CMK (cell line): ENCODE measurements around the gene TMEM170B.

Source experiments
- DNase-seq: peaks from one replicate; pipeline ENCODE4 v3.0.0-alpha.2; 2010; ENCODE audit warnings: low read depth

The TMEM170B gene

DNA sequence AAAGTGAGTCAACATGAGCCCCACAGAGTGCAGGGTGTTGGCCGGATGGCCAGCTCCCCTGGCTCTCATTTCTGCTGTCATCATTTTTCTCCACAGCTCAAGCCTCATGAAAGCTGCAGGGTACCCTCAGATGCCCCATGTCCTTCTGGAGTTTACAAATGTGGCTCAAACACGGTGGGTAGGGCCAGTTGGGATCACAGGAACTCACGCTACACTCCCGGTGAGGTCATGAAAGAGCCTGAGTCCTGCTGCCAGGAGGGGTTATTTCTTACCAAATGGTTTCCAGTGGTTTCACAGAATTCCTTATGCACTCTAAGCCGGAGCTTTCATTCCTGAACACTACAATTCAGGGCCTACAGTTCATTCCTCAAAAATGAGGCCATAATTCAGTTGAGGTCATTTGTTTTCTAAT lies 78.7 kb downstream of the TMEM170B start:
- no peak for DNase-seq

DNA sequence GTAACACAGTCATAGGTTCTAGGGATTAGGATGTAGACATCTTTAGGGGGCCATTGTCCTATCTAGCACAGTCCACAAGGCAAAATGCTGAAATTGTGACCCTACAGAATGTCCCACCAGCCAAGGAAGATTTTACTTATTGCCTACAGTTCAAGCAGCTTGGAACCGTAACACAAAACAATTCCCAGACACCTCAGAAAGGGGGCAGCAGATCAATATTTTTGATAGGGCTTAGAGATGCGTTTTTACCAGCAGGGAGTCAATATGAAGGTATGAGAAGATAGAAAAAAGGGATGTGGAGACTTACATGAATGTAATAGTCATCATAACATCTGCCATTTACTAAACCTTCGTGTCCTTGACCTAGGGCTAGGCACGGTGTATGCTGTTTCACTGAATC lies 81.0 kb downstream of the TMEM170B start:
- no peak for DNase-seq

DNA sequence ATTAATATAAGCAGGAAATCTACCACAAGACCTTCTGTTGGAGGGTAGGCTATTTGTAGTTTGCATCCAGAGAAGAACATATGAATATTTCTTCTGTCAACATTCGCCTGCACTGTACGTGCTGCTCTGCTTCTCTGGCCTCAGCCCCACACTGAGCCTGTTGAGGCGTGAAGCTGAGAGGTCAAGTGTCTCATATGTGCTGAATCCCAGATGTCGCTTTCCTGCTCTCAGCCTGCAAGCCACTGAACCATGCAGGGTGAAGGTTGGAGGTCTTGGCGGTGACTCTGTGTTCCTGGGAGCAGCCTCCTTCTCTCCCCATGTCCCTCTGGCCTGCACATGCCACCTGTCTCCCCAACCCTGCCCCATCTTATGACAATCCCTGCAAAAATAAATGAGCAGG lies 83.6 kb downstream of the TMEM170B start:
- DNase-seq = no peak

DNA sequence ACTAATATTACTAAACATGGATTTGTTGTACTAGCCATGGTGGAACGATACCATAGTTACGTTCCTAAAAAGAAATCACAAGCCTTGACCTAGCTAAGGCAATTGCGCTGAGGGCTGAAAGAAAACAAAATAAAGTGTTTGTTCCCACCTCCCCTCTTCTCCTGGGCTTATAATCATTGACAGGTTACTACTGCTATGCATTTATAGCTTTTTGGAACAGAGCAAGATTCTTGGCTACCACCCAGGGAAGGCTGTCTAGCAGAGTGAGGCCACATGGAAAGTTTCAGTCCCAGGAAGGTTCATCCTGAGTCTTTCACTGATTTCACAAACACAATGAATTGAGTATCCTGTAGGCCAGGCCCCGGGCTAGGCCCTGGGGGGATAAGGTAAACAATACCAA lies 84.6 kb downstream of the TMEM170B start:
- DNase-seq = no peak

DNA sequence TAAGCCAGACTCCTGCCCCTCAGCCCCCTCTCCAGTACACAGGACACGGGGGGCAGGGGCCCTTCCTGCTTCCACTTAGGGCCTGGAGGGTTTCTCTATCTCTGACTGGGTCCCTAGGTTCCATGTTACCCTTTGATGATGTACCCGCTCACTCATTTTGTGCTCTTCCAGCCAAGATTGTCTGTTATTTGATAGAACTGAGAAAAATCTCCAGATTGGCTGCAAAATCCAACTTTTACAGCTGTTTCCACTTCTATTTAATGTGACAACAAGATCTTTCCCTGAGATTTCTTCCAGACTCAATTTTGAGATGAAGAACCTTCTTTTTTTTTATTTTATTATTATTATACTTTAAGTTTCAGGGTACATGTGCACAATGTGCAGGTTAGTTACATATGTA lies 85.7 kb downstream of the TMEM170B start:
- no peak for DNase-seq

DNA sequence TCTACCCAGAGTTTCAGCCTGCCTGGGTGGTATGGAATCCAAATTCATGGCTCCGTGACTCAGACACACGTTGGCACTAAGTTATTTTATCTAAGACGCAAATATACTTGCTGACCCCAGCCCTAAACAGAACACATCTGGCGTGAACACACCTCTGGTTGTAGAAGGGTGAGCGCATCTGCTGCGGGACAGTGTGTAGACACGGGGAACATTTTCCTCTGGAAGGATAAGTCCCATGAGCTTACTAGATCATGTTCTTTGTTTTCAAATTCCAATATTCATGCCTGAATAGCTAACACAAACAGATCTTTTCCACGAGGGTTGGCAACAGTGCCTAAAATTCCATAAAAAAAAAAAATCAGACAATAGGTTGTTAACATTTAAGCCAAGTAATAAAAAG lies 87.8 kb downstream of the TMEM170B start:
- DNase-seq = no peak

DNA sequence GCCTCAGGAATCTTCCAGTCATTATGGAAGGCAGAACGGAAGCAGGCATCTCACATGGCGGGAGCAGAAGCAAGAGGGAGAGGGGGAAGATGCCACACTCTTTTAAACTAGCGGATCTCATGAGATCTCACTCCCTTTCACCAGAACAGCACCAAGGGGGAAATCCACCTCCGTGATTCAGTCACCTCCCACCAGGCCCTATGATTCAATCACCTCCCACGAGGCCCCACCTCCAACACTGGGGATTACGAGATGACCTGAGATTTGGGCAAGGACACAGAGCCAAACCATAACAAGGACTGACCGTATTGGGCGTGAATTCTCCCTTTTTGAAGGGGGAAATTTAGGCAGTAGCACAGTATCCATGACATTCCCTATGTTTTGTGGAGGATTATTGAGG lies 88.8 kb downstream of the TMEM170B start:
- no peak for DNase-seq

DNA sequence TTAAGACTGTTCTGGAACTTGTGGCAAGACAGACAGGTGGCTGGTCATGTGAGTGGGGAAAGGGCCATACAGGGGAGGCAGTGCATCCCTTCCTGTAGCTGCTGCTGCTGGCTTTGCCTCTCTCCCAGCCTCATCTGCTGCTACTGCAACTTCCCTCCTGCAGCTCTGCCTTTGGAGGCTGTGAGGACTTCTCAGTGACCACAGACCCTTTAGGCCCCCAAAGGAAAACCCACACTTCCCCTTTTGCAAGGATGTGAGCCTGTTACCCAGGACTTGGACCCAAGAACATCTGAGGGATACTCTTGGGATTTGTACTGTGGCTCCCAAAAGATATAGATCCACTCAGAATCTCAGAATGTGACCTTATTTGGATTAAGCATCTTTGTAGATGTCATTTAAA lies 91.0 kb downstream of the TMEM170B start:
- DNase-seq = no peak

DNA sequence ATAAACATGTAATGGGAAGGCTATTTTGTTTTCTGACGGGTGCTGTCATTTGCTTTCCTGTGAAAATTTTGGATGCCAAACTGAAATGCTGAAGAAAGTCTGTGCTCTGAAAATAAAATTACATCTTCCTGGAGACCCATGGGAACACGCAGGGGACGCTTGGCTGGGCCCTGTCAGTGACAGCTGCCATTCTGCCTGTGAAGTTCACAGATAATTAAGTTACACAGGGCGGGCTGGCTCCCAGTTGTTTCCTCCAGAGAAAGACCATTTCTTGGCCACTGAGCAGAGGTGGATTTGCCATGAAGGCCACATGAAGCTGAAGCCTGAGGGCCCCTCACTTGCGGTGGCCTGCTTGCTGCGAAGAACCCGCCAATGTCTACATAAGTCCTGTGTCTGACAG lies 93.5 kb downstream of the TMEM170B start:
- no peak for DNase-seq

DNA sequence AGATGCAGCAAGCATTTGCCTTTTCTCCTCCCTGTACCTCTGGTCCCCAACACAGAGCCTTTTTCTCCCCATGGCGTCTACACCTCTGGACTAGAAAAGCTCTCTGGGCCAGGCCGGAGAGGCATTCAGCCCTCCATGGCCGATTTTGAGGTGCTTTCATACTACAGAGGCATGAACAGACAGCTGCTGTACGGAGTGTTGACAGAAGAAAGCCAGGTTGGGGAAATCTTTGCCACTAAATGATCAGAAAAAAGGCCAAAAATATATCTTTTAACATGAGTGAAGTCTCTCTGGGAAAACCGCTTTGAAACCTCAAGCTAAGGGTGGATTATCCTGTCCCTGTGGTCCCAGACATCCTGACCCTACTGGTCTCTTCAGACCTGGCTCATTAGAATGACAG lies 94.0 kb downstream of the TMEM170B start:
- no peak for DNase-seq

DNA sequence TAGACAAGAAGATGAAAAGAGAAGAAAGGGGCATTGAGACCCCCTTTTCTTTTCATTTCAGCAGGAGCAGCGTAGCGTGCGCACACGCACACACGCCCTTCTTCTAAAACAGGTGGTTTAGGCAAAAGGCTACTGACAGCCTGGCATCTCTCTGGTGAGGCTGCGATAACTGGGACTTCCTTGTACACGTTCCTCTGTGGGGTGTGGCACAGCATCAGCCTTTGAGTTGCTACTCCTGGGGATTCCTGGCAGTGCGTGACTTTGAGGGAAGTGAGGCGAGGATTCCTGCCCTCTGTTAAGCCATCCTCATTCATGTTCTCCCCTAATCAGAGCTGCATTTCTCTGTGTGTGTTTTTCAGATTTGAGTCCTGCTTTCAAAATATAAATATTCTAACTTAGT lies 94.7 kb downstream of the TMEM170B start:
- DNase-seq = no peak

DNA sequence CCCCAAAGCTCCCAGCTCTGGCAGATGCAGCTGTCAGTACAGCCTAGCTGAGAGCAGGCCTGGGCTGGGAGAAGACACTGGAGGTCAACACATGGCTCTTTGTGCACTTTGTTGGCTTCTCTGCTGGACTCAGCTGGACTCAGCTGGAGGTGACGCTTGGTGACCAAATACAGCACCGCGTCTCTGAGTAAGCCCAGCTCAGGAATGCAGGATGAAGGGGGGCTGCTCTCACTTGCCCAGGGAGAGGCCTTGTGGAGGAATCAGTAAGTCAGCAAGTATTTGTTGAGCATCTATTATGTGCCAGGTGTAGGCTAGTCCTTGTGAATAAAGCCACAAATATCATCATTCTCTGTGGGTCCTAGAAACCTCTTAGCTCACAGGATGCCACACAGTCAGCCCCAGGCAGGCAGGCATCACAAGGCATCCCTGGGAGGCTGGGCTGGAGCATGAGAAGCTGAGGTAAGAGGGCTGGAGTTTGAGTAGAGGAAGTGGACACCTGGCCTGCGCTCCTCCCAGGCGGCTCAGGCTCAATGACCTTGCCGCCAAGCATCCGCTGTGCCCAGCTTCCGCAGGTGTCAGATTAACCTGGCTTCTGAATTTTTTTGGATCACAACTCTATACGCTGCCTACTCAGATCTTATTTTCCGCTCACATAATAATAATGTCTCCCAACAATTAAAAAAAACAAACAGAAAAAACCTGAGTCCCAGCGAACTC lies 95.4 kb downstream of the TMEM170B start:
- DNase-seq = no peak
